ENCODE measurements around the gene CARF.

GRCh38 chr2:202870431-202871299 lies 41.4 kb upstream of the CARF start:
- TF ChIP-seq PATZ1 (CRISPR knock-in tag; IDR thresholded peaks at IDR 0.05; ENCODE audit: borderline replicate concordance) (no peak), TOX (CRISPR knock-in tag; IDR thresholded peaks at IDR 0.05; ENCODE audit: borderline replicate concordance) (no peak), ZC3H10 (CRISPR knock-in tag; IDR thresholded peaks at IDR 0.05) (no peak), ZFP3 (CRISPR knock-in tag; IDR thresholded peaks at IDR 0.05) (no peak), CREB5 (CRISPR knock-in tag; IDR thresholded peaks at IDR 0.05; ENCODE audit: low read depth) (no peak)
